HG03378 (cell line): ENCODE results near the gene MTG1.
"Not testable (repeated sequence)": the region's sequence is repeated elsewhere in the genome, so short reads cannot be mapped to it uniquely, and the experiment has no call there.

Experiments used
- ATAC-seq: cut with Tn5 transposase; IDR thresholded peaks from one replicate; pipeline ENCODE4 v1.9.1; 2021; ENCODE audit warnings: mild to moderate bottlenecking, moderate library complexity; ENCODE audit not compliant: unreplicated experiment

The MTG1 gene

GRCh38 chr10:133422807-133423771 lies 29.1 kb downstream of the MTG1 start:
- ATAC-seq = no peak

- not testable (repeated sequence) for ATAC-seq
Observed at GRCh38 chr10:133424102-133424501, 30.1 kb downstream of the MTG1 start.

GRCh38 chr10:133424601-133425000 lies 30.6 kb downstream of the MTG1 start, which contains the start of gene SPRN:
Gene SPRN (minus strand): TSS chr10:133424625. CDS start chr10:133423681, 944 bp downstream.
- not testable (repeated sequence) for ATAC-seq

- not testable (repeated sequence) for ATAC-seq
Observed at GRCh38 chr10:133429571-133429970, 35.6 kb downstream of the MTG1 start.

GRCh38 chr10:133431888-133432613 lies 38.1 kb downstream of the MTG1 start:
- ATAC-seq = not testable (repeated sequence)

GRCh38 chr10:133432789-133433188 lies 38.8 kb downstream of the MTG1 start:
- ATAC-seq = not testable (repeated sequence)

GRCh38 chr10:133438711-133439273 lies 44.8 kb downstream of the MTG1 start:
- no peak for ATAC-seq

GRCh38 chr10:133439517-133440461 lies 45.8 kb downstream of the MTG1 start:
- ATAC-seq = no peak

GRCh38 chr10:133440633-133441285 lies 46.8 kb downstream of the MTG1 start:
- ATAC-seq = no peak

- ATAC-seq = not testable (repeated sequence)
Observed at GRCh38 chr10:133441356-133441755, 47.4 kb downstream of the MTG1 start.

- ATAC-seq = no peak
Observed at GRCh38 chr10:133441780-133442179, 47.8 kb downstream of the MTG1 start.

- ATAC-seq = no peak
Observed at GRCh38 chr10:133442191-133442966, 48.4 kb downstream of the MTG1 start.

- no peak for ATAC-seq
Observed at GRCh38 chr10:133442967-133443924, 49.3 kb downstream of the MTG1 start.

GRCh38 chr10:133444342-133445267 lies 50.6 kb downstream of the MTG1 start:
- ATAC-seq = no peak

- no peak for ATAC-seq
Observed at GRCh38 chr10:133445268-133445732, 51.3 kb downstream of the MTG1 start.
